ENCODE results near the gene ITIH4.

GRCh38 chr3:52873433-52874159 is 43.1 kb upstream of the ITIH4 start:
- no peak for TF ChIP-seq CTCF (conservative IDR thresholded peaks at IDR 0.05; ENCODE audit: low read depth, low read length)
- no peak for TF ChIP-seq EZH2 (IDR thresholded peaks at IDR 0.05; ENCODE audit: borderline replicate concordance, low read depth, low read length, poor library complexity, severe bottlenecking)
